HG03469 (cell line): ENCODE results near the gene TTC3.
A peak's percentile ranks its signal among the peaks of the same experiment; 100 is the strongest.
"Not testable (repeated sequence)": the region's sequence is repeated elsewhere in the genome, so short reads cannot be mapped to it uniquely, and the experiment has no call there.

Experiments used
- ATAC-seq: cut with Tn5 transposase; IDR thresholded peaks from one replicate; pipeline ENCODE4 v1.9.1; 2021; ENCODE audit warnings: mild to moderate bottlenecking, moderate library complexity, moderate number of reproducible peaks; ENCODE audit not compliant: unreplicated experiment

Gene TTC3

GRCh38 chr21:37220981-37221664 lies 148.1 kb downstream of the TTC3 start:
- ATAC-seq: peak; percentile 73

- not testable (repeated sequence) for ATAC-seq
Measured at GRCh38 chr21:37222248-37222647, 149.2 kb downstream of the TTC3 start.

GRCh38 chr21:37223804-37224345 lies 150.8 kb downstream of the TTC3 start:
- no peak for ATAC-seq

- no peak for ATAC-seq
Measured at GRCh38 chr21:37224861-37225839, 152.1 kb downstream of the TTC3 start.

GRCh38 chr21:37226041-37226920 lies 153.2 kb downstream of the TTC3 start:
- no peak for ATAC-seq

- ATAC-seq: no peak
Measured at GRCh38 chr21:37227071-37228002, 154.3 kb downstream of the TTC3 start.

GRCh38 chr21:37228003-37228400 lies 154.9 kb downstream of the TTC3 start:
- no peak for ATAC-seq

- ATAC-seq: no peak
Measured at GRCh38 chr21:37230632-37231248, 157.7 kb downstream of the TTC3 start.

GRCh38 chr21:37231249-37231645 lies 158.2 kb downstream of the TTC3 start:
- ATAC-seq: no peak

- ATAC-seq: no peak
Measured at GRCh38 chr21:37231671-37232070, 158.6 kb downstream of the TTC3 start.

- no peak for ATAC-seq
Measured at GRCh38 chr21:37232274-37233018, 159.4 kb downstream of the TTC3 start.

GRCh38 chr21:37233551-37234146 lies 160.6 kb downstream of the TTC3 start:
- ATAC-seq: no peak

GRCh38 chr21:37237346-37237745 lies 164.3 kb downstream of the TTC3 start:
- no peak for ATAC-seq

- no peak for ATAC-seq
Measured at GRCh38 chr21:37237764-37238163, 164.7 kb downstream of the TTC3 start.

- no peak for ATAC-seq
Measured at GRCh38 chr21:37240978-37241377, 167.9 kb downstream of the TTC3 start.

- ATAC-seq: no peak
Measured at GRCh38 chr21:37241426-37241825, 168.4 kb downstream of the TTC3 start.

- ATAC-seq: no peak
Measured at GRCh38 chr21:37243961-37244360, 170.9 kb downstream of the TTC3 start.

- ATAC-seq: no peak
Measured at GRCh38 chr21:37244501-37245095, 171.5 kb downstream of the TTC3 start.
